Ovary (tissue), 9 donors: ENCODE data around the gene FAM120AOS. TPM values are rescaled to one million over a fixed set of nuclear protein-coding genes. Genes with fewer than 3 reads are reported as not detected.

Source experiments
- DNase-seq, 5 donors: peaks; one replicate each; pipeline ENCODE4 v3.0.0-alpha.2; 2019 to 2020
- H3K27ac ChIP-seq, 2 donors: fragments of 200-600 bp; one replicate each; pipeline versions ENCODE4 v1.5.1 to v1.8.0; 2019 to 2022
- H3K27me3 ChIP-seq: fragments of 200-600 bp; one replicate; pipeline ENCODE4 v1.8.0; 2022
- H3K36me3 ChIP-seq: fragments of 200-600 bp; sonication (generic); one replicate; pipeline ENCODE4 v1.5.1; 2019
- H3K4me1 ChIP-seq: one replicate; pipeline ENCODE4 v1.8.1; 2013; ENCODE audit warnings: mild to moderate bottlenecking, moderate library complexity; ENCODE audit not compliant: insufficient read depth
- H3K4me3 ChIP-seq: fragments of 200-600 bp; sonication (generic); one replicate; pipeline ENCODE4 v1.5.1; 2017
- H3K9me3 ChIP-seq, 2 donors: fragments of 200-600 bp in 1 of 2; sonication (generic) in 1 of 2; one replicate each; pipeline versions ENCODE4 v1.5.1 to v1.8.1; 2013 to 2019; ENCODE audit warnings: mild to moderate bottlenecking in 1 of 2, moderate library complexity in 1 of 2
- EP300 ChIP-seq: sonication (generic); formaldehyde crosslinking; IDR thresholded peaks from one replicate; pipeline ENCODE4 v1.6.1; 2017; ENCODE audit warnings: antibody characterized with exemption
- POLR2A ChIP-seq: fragments of 450-650 bp; IDR thresholded peaks from one replicate; pipeline ENCODE4 v1.6.1; 2017; ENCODE audit warnings: antibody characterized with exemption, mild to moderate bottlenecking, moderate library complexity
- WGBS, 3 donors: extraction: QIAGEN DNeasy Blood & Tissue Kit in 1 of 3; methylation state at CpG; one replicate each; pipeline versions ENCODE4 v1.1.5 to v1.1.7; 2013 to 2017; 5-methylcytosine and 5-hydroxymethylcytosine counted together
- intact Hi-C, 4 donors: fragments of 100-400 bp; cut with DNase I; formaldehyde crosslinking; loops; one replicate each; pipeline versions ENCODE4 v1.11.0 to v1.15.1; 2022 to 2023
- polyA plus RNA-seq, 2 donors: library from polyadenylated mRNA; stranded (reverse); fragments of 200-250 nt in 1 of 2; fragments of 350-450 nt in 1 of 2; fragmentation: Illumina TruSeq in 1 of 2; extraction: RNeasy Lipid Tissue Mini Kit (QIAGEN cat#74804) in 1 of 2; gene quantifications; one replicate each; pipeline ENCODE4 v1.2.3, GENCODE V29; 2013 to 2014
- total RNA-seq, 7 donors: library from RNA; depleted of rRNA in 2 of 7; stranded (reverse); fragments of >200 nt in 2 of 7; fragmentation: NEBNext Ultra II Directional in 3 of 7; extraction: Animal tissue kit (Norgen Biotek cat#: 25700) in 3 of 7; gene quantifications; one replicate each; pipeline versions ENCODE4 v1.1.0 to v1.2.4, GENCODE V29; 2016 to 2023
- TF ChIP-seq, protein P1 (sequence below), 3 donors: fragments of 450-650 bp in 2 of 3; fragments of 200-600 bp in 1 of 3; IDR thresholded peaks; one replicate each; pipeline versions ENCODE4 v1.5.1 to v1.8.0; 2016 to 2022; ENCODE audit warnings: antibody characterized with exemption in 3 of 3, mild to moderate bottlenecking in 1 of 3
- donor health status: DM: no; HTN: no; CAD: no; lungs with moderate emphysema.
- donor health status: DM: no; HTN: no; CAD: no.
- donor health status: Bipolar disorder and iron deficiency.
- donor health status: DM: yes; HTN: yes; CAD: no.
- donor health status: DM: no; HTN: no; CAD: no.
- donor health status: DM: yes; HTN: yes; CAD: no.

The FAM120AOS gene
- total and polyA plus RNA-seq, 9 donors = 38.1 to 73.9 (median 40.3) TPM

DNA sequence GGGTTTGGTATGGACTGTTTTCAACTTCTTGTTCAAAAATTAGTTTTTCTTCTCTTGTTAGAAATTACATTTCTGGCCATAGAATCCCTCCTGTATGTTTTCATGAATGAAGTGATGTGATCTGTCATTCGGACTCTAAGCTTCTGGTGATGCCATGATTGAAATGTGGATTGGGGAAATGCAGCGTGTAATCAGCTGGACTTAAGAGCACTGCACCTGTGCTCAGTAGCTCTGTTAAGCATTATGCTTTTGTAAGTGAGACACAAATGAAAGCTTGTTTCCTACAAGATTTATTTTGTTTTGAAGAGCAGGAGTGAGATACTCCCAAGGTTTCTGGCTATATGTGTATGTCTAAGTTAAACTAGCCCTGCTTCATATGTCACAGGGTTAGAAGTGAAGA lies 24.0 kb upstream of the FAM120AOS start:
- WGBS, 3 donors = 91 to 95% (median 91%) methylated on average over 2 of the region's 2 CpGs
- Histone ChIP-seq H3K4me1 (peaks cover 4% of the 10 kb centered on the region), H3K36me3 (no peaks in the 10 kb centered on the region), H3K9me3 (no peaks in the 10 kb centered on the region), H3K27me3 (no peaks in the 10 kb centered on the region), H3K4me3 (no peak overlapping the region), H3K27ac (no peak overlapping the region)
- TF ChIP-seq, protein P1, sequence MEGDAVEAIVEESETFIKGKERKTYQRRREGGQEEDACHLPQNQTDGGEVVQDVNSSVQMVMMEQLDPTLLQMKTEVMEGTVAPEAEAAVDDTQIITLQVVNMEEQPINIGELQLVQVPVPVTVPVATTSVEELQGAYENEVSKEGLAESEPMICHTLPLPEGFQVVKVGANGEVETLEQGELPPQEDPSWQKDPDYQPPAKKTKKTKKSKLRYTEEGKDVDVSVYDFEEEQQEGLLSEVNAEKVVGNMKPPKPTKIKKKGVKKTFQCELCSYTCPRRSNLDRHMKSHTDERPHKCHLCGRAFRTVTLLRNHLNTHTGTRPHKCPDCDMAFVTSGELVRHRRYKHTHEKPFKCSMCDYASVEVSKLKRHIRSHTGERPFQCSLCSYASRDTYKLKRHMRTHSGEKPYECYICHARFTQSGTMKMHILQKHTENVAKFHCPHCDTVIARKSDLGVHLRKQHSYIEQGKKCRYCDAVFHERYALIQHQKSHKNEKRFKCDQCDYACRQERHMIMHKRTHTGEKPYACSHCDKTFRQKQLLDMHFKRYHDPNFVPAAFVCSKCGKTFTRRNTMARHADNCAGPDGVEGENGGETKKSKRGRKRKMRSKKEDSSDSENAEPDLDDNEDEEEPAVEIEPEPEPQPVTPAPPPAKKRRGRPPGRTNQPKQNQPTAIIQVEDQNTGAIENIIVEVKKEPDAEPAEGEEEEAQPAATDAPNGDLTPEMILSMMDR (IDR thresholded peaks at IDR 0.05) = no peak
- TF ChIP-seq EP300 (no peak), POLR2A (no peak)
- intact Hi-C loops = no loop called here
- no peak for DNase-seq

DNA sequence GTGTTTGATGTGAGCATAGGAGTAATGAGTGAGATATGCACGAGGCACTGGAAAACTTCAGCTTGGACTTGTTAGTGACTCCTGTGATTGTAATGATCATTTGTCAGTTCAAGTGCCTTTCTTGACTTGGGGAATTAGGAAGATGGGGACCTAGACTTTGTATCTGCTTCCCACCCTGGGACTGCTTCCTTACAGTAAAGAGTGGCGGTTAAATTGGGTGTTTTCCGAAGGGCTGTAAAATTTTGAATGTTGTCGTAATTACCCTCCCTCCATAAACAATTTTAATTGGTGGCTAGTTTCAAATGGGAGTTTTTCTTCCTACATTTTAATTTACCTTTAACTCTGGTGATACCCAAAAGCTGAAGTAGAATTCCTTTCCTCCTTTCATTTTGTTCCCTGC lies 23.5 kb upstream of the FAM120AOS start:
- Histone ChIP-seq H3K27ac (no peak overlapping the region), H3K4me3 (no peak overlapping the region), H3K4me1 (peaks cover 4% of the 10 kb centered on the region), H3K27me3 (no peaks in the 10 kb centered on the region), H3K36me3 (no peaks in the 10 kb centered on the region), H3K9me3 (no peaks in the 10 kb centered on the region)
- 84 to 88% (median 87%) methylated on average over 4 of the region's 4 CpGs for WGBS, 3 donors
- DNase-seq = no peak
- intact Hi-C loops = no loop called here
- TF ChIP-seq, protein P1 (IDR thresholded peaks at IDR 0.05) = no peak
- TF ChIP-seq EP300 (no peak), POLR2A (no peak)

DNA sequence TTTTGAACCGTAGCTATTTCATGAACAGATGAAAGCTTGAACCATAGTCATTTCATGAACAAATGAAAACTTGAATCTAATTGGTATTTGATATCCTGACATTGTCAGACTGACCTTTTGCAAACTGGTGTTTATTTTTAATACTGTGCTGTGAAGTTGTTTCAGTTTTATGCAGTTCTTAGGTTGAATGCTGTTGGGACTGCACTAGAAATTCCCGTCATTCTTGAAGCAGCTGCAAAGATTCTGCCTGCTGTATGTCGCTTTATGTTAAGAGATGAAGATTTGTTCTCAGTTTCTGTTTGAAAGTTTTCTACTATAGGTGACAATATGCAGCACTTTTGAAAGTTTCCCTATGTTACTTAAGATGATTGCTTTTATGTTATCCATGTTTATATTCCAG lies 22.5 kb upstream of the FAM120AOS start:
- DNase-seq = no peak
- no peaks in the 10 kb centered on the region for H3K27me3 ChIP-seq
- no peak overlapping the region for H3K4me3 ChIP-seq
- WGBS, 3 donors = 27 to 46% (median 30%) methylated on average over 3 of the region's 3 CpGs
- intact Hi-C loops = no loop called here
- peaks cover 6% of the 10 kb centered on the region for H3K4me1 ChIP-seq
- H3K27ac ChIP-seq = no peak overlapping the region
- TF ChIP-seq, protein P1 (IDR thresholded peaks at IDR 0.05) = no peak
- no peak for TF ChIP-seq POLR2A
- H3K36me3 ChIP-seq = no peaks in the 10 kb centered on the region
- H3K9me3 ChIP-seq = no peaks in the 10 kb centered on the region

DNA sequence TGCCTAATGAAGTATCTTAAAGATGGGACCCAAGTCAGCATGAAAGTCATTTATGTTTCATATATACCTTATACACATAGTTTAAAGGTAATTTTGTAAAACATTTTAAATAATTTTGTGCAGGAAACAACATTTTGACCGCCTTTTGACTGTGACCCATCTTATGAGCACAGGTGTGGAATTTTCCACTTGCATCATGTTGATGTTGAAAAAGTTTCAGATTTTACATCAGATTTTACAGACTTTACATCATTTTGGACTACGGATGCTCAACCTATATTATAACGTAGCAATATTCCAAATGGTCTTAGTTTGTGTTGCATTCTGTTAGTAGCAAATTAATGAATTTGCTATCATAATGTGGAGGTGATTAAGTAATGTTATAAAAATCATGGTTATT lies 21.7 kb upstream of the FAM120AOS start:
- H3K36me3 ChIP-seq = no peaks in the 10 kb centered on the region
- H3K9me3 ChIP-seq = no peaks in the 10 kb centered on the region
- H3K27ac ChIP-seq = no peak overlapping the region
- no peak overlapping the region for H3K4me3 ChIP-seq
- H3K4me1 ChIP-seq = peaks cover 5% of the 10 kb centered on the region
- intact Hi-C loops = no loop called here
- TF ChIP-seq EP300 (no peak), POLR2A (no peak)
- TF ChIP-seq, protein P1 (IDR thresholded peaks at IDR 0.05) = no peak
- DNase-seq = no peak
- WGBS, 3 donors = 96 to 97% (median 97%) methylated on average over 3 of the region's 3 CpGs
- H3K27me3 ChIP-seq = no peaks in the 10 kb centered on the region

DNA sequence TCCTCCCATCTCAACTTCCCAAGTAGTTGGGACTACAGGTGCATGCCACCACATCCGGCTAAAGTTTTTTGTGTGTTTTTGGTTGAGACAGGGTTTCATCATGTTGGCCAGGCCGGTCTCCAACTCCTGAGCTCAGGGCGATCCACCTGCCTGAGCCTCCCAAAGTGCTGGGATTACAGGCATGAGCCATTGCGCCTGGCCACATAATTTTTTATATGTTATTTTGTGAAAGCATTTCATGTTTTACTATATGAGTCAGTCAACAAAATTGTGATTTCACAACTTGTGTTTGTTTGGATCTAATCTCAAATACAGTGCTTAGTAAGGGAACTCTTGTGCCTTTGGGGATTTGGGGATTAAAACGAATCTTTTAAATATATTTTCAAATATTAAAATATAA lies 20.0 kb upstream of the FAM120AOS start:
- no peaks in the 10 kb centered on the region for H3K27me3 ChIP-seq
- H3K4me1 ChIP-seq = peaks cover 9% of the 10 kb centered on the region
- no peaks in the 10 kb centered on the region for H3K9me3 ChIP-seq
- DNase-seq = no peak
- no peaks in the 10 kb centered on the region for H3K36me3 ChIP-seq
- TF ChIP-seq EP300 (no peak), POLR2A (no peak)
- H3K27ac ChIP-seq = no peak overlapping the region
- intact Hi-C loops = no loop called here
- 82 to 83% (median 82%) methylated on average over 5 of the region's 5 CpGs for WGBS, 3 donors
- H3K4me3 ChIP-seq = no peak overlapping the region
